Left hindlimb (tissue), 1 donor: ENCODE data around the gene EXOC8.

Experiments used
- DNase-seq: peaks from one replicate; pipeline ENCODE4 v3.0.0-alpha.2; 2018

Gene EXOC8

GRCh38 chr1:231311720-231312431 lies 25.8 kb downstream of the EXOC8 start:
- no peak for DNase-seq

GRCh38 chr1:231310391-231310934 lies 27.2 kb downstream of the EXOC8 start:
- DNase-seq: no peak

GRCh38 chr1:231301990-231302389 lies 35.7 kb downstream of the EXOC8 start:
- DNase-seq: no peak

GRCh38 chr1:231295938-231296337 lies 41.7 kb downstream of the EXOC8 start:
- DNase-seq: no peak

GRCh38 chr1:231286603-231287002 lies 51.0 kb downstream of the EXOC8 start:
- no peak for DNase-seq

- DNase-seq: no peak
Measured at GRCh38 chr1:231284441-231284840, 53.2 kb downstream of the EXOC8 start.
